ENCODE data around the gene MEGF9. TPM values are rescaled to one million over a fixed set of nuclear protein-coding genes. Genes with fewer than 3 reads are reported as not detected.

MEGF9 gene
- total and polyA plus RNA-seq, 2 of the 13 experiments (the other 11 are each of a cell fraction or from before 2014, with no cell fraction given) = 3.1 to 3.3 TPM

- Histone ChIP-seq H3K4me3 (replicated peaks in 1 of 3; ENCODE audit: insufficient read depth in 1 of 3, low read depth in 2 of 3, low read length in 3 of 3) (peak overlapping the region; percentile 79 to 89 (median 85); a peak in 5 of 6 replicates), H3K36me3 (replicated peaks in 1 of 2; ENCODE audit: control insufficient read depth in 1 of 2, insufficient read depth in 2 of 2, low read length in 2 of 2) (no peaks in the 10 kb centered on the region), H3K4me2 (ENCODE audit: low read depth, low read length) (peak overlapping the region; percentile 95), H3K79me2 (ENCODE audit: insufficient read depth, low read length) (peaks cover 34% of the 10 kb centered on the region), H2AFZ (ENCODE audit: low read length) (peak overlapping the region; percentile 44), H3K4me1 (ENCODE audit: insufficient read depth, low read length) (peaks cover 77% of the 10 kb centered on the region), H4K20me1 (ENCODE audit: insufficient read depth, low read length) (no peaks in the 10 kb centered on the region), H3K9me3 (ENCODE audit: low read length) (no peaks in the 10 kb centered on the region), H3K27ac (ENCODE audit: extremely low read length, insufficient read depth, low read length) (peak overlapping the region; percentile 64), H3K9ac (ENCODE audit: insufficient read depth, low read depth, low read length) (peak overlapping the region; percentile 60; the same call in 1 of the 2 replicates), H3K27me3 (ENCODE audit: control insufficient read depth in 1 of 2, insufficient read depth in 2 of 2, low read length in 2 of 2) (no peaks in the 10 kb centered on the region)
- no TSS peak for BruUV-seq (replicated peaks)
- POLR2A ChIA-PET = interaction anchor here (0.7 to 4.3 kb wide), 5 partner anchors 8 to 141 kb away, joined by 3 to 37 read pairs (median 4); partner anchors contain the start of gene FBXW2
- in situ Hi-C loops (cut with HindIII; ENCODE audit: extremely low pct_ligation_motif_present, low pct_unique_long_range_greater_than_20kb) = loop anchor here (5.0 kb wide), 1 partner anchor 75 kb away; no protein-coding TSS in a partner anchor
- intact Hi-C loops (cut with micrococcal nuclease; ENCODE audit: unreplicated experiment) = loop anchor here (2.0 kb wide), 1 partner anchor 93 kb away; no protein-coding TSS in a partner anchor
- CTCF ChIA-PET (ENCODE audit: low intra/inter-chr PET ratio, low total read pairs) = no interaction called here
- WGBS (ENCODE audit: low lambda C conversion rate) = 33% methylated on average over 5 of the region's 5 CpGs
- no peak for ATAC-seq
- DNase-seq (ENCODE audit: low spot score) = no peak
- FAIRE-seq = no peak
- TF ChIP-seq ZFYVE20 (CRISPR knock-in tag; IDR thresholded peaks at IDR 0.05; ENCODE audit: borderline replicate concordance, low read depth) (no peak), ZNF224 (CRISPR knock-in tag; IDR thresholded peaks at IDR 0.05) (no peak), E2F2 (CRISPR knock-in tag; IDR thresholded peaks at IDR 0.05; ENCODE audit: borderline replicate concordance) (no peak), ZBTB42 (CRISPR knock-in tag; IDR thresholded peaks at IDR 0.05) (0 out of 2 replicates have a peak, but pooled peaks have one; percentile 58), BRCA1 (CRISPR knock-in tag; IDR thresholded peaks at IDR 0.05) (no peak), ZNF234 (CRISPR knock-in tag; conservative IDR thresholded peaks at IDR 0.05) (no peak), ZBTB10 (CRISPR knock-in tag; IDR thresholded peaks at IDR 0.05; ENCODE audit: borderline replicate concordance) (0 out of 2 replicates have a peak, but pooled peaks have one; percentile 30), ZNF138 (CRISPR knock-in tag; IDR thresholded peaks at IDR 0.05; ENCODE audit: low read depth) (no peak), ZNF121 (CRISPR knock-in tag; IDR thresholded peaks at IDR 0.05) (peak; percentile 96), ZGPAT (CRISPR knock-in tag; IDR thresholded peaks at IDR 0.05) (0 out of 2 replicates have a peak, but pooled peaks have one; percentile 22), PAX8 (CRISPR knock-in tag; IDR thresholded peaks at IDR 0.05; ENCODE audit: borderline replicate concordance) (no peak), NAIF1 (CRISPR knock-in tag; IDR thresholded peaks at IDR 0.05; ENCODE audit: borderline replicate concordance) (peak; percentile 19; the same call in 1 of the 2 replicates)
- TF ChIP-seq, protein P1, sequence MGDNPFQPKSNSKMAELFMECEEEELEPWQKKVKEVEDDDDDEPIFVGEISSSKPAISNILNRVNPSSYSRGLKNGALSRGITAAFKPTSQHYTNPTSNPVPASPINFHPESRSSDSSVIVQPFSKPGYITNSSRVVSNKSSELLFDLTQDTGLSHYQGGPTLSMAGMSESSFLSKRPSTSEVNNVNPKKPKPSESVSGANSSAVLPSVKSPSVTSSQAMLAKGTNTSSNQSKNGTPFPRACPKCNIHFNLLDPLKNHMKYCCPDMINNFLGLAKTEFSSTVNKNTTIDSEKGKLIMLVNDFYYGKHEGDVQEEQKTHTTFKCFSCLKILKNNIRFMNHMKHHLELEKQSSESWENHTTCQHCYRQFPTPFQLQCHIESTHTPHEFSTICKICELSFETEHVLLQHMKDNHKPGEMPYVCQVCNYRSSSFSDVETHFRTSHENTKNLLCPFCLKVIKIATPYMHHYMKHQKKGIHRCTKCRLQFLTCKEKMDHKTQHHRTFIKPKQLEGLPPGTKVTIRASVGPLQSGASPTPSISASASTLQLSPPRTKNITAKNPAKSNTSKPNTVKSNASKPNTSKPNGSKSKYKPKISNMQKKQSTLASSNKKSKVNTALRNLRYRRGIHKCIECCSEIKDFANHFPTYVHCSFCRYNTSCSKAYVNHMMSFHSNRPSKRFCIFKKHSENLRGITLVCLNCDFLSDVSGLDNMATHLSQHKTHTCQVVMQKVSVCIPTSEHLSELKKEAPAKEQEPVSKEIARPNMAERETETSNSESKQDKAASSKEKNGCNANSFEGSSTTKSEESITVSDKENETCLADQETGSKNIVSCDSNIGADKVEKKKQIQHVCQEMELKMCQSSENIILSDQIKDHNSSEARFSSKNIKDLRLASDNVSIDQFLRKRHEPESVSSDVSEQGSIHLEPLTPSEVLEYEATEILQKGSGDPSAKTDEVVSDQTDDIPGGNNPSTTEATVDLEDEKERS (CRISPR knock-in tag; IDR thresholded peaks at IDR 0.05) = peak; percentile 24; the same call in 1 of the 2 replicates
Measured at GRCh38 chr9:120711841-120712538, 2.3 kb downstream of the MEGF9 start.
